K562 (cell line): ENCODE data around the gene MARCHF7. TPM values are rescaled to one million over a fixed set of nuclear protein-coding genes. Genes with fewer than 3 reads are reported as not detected.

ENCODE experiments used
- ATAC-seq: fragments of 200-7000 bp; cut with Tn5 transposase; 3 replicates; pipeline ENCODE4 v1.9.1; 2020; ENCODE audit warnings: moderate library complexity
- BruUV-seq: library from RNA; stranded (reverse); fragments of 400-500 nt; replicated peaks from 2 replicates; lab custom pipeline; 2021; lab: Mats Ljungman, UMichigan
- CTCF ChIA-PET: fragments of 300-600 bp; formaldehyde crosslinking; extraction: SDS; loops from one replicate; lab custom pipeline; 2021; ENCODE audit warnings: low intra/inter-chr PET ratio; lab: Yijun Ruan, JAX
- POLR2A ChIA-PET: fragments of 300-600, 350-650 bp; sonication (Branson Sonifier 250); formaldehyde crosslinking; extraction: SDS; loops from one replicate; lab custom pipeline; 2021; ENCODE audit warnings: antibody characterized with exemption, inconsistent platforms; lab: Yijun Ruan, JAX
- DNase-seq, 4 experiments: peaks; one replicate each; pipeline versions ENCODE4 v3.0.0 to v3.0.0-alpha.2; 2011 to 2018; ENCODE audit warnings: low spot score in 3 of 4, mixed read lengths in 3 of 4; ENCODE audit errors: extremely low read depth in 1 of 4
- FAIRE-seq: peaks from 2 replicates; lab custom pipeline; 2011; peaks lifted over from hg19 to GRCh38; lab: Jason Lieb, UNC
- H2AFZ ChIP-seq: 2 replicates; pipeline ENCODE4 v1.6.0; 2011; ENCODE audit warnings: low read depth, low read length, control low read depth, inconsistent platforms
- H3K27ac ChIP-seq: fragments of 200-600 bp; 3 replicates; pipeline ENCODE4 v1.8.0; 2011; ENCODE audit warnings: low read depth, mild to moderate bottlenecking, control low read depth, inconsistent platforms, low read length, moderate library complexity, mixed read lengths; ENCODE audit errors: extremely low read depth
- H3K27me3 ChIP-seq, 2 experiments: fragments of 300-600 bp in 1 of 2; 2 replicates in 1 of 2; 3 replicates in 1 of 2; pipeline versions ENCODE4 v1.6.0 to v1.8.0; 2011; ENCODE audit warnings: inconsistent platforms in 2 of 2, low read length in 2 of 2, mild to moderate bottlenecking in 1 of 2, mixed read lengths in 1 of 2, moderate library complexity in 1 of 2; ENCODE audit not compliant: control insufficient read depth in 2 of 2, insufficient read depth in 2 of 2
- H3K36me3 ChIP-seq: fragments of 300-600 bp; 3 replicates; pipeline ENCODE4 v1.8.0; 2011; ENCODE audit warnings: mild to moderate bottlenecking, low read length, inconsistent platforms; ENCODE audit not compliant: control insufficient read depth, insufficient read depth
- H3K4me1 ChIP-seq, 2 experiments: fragments of 200-600 bp in 1 of 2; replicated peaks in 1 of 2; 2 replicates in 1 of 2; 3 replicates in 1 of 2; pipeline versions ENCODE4 v1.5.1 to v1.8.0; 2011; ENCODE audit warnings: inconsistent platforms in 2 of 2, low read length in 2 of 2, mild to moderate bottlenecking in 1 of 2, mixed read lengths in 1 of 2, moderate library complexity in 1 of 2; ENCODE audit not compliant: control insufficient read depth in 2 of 2, insufficient read depth in 2 of 2
- H3K4me2 ChIP-seq: 2 replicates; pipeline ENCODE4 v1.6.1; 2011; ENCODE audit warnings: low read length, control low read depth, inconsistent platforms, mixed read lengths; ENCODE audit not compliant: insufficient read depth
- H3K4me3 ChIP-seq: fragments of 200-600 bp; sonication (generic), shearing (Covaris generic); 2 replicates; pipeline ENCODE4 v1.5.1; 2016; ENCODE audit warnings: control low read depth, inconsistent platforms
- H3K79me2 ChIP-seq: fragments of 200-600 bp; 3 replicates; pipeline ENCODE4 v1.8.0; 2011; ENCODE audit warnings: low read length, inconsistent platforms; ENCODE audit not compliant: control insufficient read depth, insufficient read depth
- H3K9ac ChIP-seq, 2 experiments: 2 replicates each; pipeline versions ENCODE4 v1.6.0 to v1.6.1; 2011; ENCODE audit warnings: low read depth in 2 of 2, low read length in 2 of 2, control low read depth in 1 of 2, inconsistent platforms in 1 of 2, mild to moderate bottlenecking in 1 of 2, mixed read lengths in 1 of 2; ENCODE audit not compliant: insufficient read depth in 1 of 2
- H3K9me1 ChIP-seq: one replicate; pipeline ENCODE4 v1.6.0; 2011; ENCODE audit warnings: inconsistent platforms, mild to moderate bottlenecking, low read length, moderate library complexity; ENCODE audit not compliant: control insufficient read depth, insufficient read depth
- H3K9me3 ChIP-seq: replicated peaks from 2 replicates; pipeline ENCODE4 v1.5.1; 2011; ENCODE audit warnings: low read depth, low read length, inconsistent platforms; ENCODE audit not compliant: control insufficient read depth, insufficient read depth
- H4K20me1 ChIP-seq: replicated peaks from 2 replicates; pipeline ENCODE4 v1.6.1; 2011; ENCODE audit warnings: low read length, inconsistent platforms, mixed read lengths; ENCODE audit not compliant: control insufficient read depth, insufficient read depth
- FOXA3 ChIP-seq, 2 experiments: fragments of 450-650 bp in 1 of 2; sonication (generic) in 1 of 2; formaldehyde crosslinking; IDR thresholded peaks in 1 of 2; conservative IDR thresholded peaks in 1 of 2; 2 replicates each; pipeline versions ENCODE4 v1.4.0 to v1.8.0; 2020 to 2022; ENCODE audit warnings: mild to moderate bottlenecking in 2 of 2, missing genetic modification reagents in 1 of 2
- HMGXB4 ChIP-seq: sonication (generic); formaldehyde crosslinking; IDR thresholded peaks from 2 replicates; pipeline ENCODE4 v1.8.1; 2023; ENCODE audit warnings: mild to moderate bottlenecking, missing genetic modification reagents
- HNRNPLL ChIP-seq: fragments of 200-400 bp; formaldehyde crosslinking; IDR thresholded peaks from 2 replicates; pipeline ENCODE4 v1.6.1; 2017; ENCODE audit warnings: low read length, low read depth, mild to moderate bottlenecking; ENCODE audit not compliant: poor library complexity, severe bottlenecking
- PHF21A ChIP-seq: fragments of 450-650 bp; IDR thresholded peaks from 2 replicates; pipeline ENCODE4 v1.6.1; 2017; ENCODE audit warnings: low read depth, borderline replicate concordance
- POLR2AphosphoS2 ChIP-seq: IDR thresholded peaks from 2 replicates; pipeline ENCODE4 v1.6.1; 2012; ENCODE audit warnings: low read length, improper control_type of control experiment
- RNF219 ChIP-seq: fragments of 250-450 bp; sonication (Bioruptor Pico); IDR thresholded peaks from 2 replicates; pipeline ENCODE4 v1.5.0; 2022; ENCODE audit warnings: mild to moderate bottlenecking
- UBTF ChIP-seq, 2 experiments: IDR thresholded peaks; 2 replicates each; pipeline ENCODE4 v1.6.1; 2012; ENCODE audit warnings: improper control_type of control experiment in 2 of 2, low read depth in 2 of 2, low read length in 2 of 2, borderline replicate concordance in 1 of 2
- ZNF717 ChIP-seq: fragments of 250-450 bp; sonication (Bioruptor Pico); IDR thresholded peaks from 2 replicates; pipeline ENCODE4 v1.5.0; 2021
- WGBS: fragments of 100-300 bp; shearing (Covaris generic); methylation state at CpG from one replicate; pipeline ENCODE4 v1.1.6; 2016; ENCODE audit warnings: low coverage, mixed read lengths; ENCODE audit not compliant: insufficient coverage; ENCODE audit errors: missing lambda C conversion rate; 5-methylcytosine and 5-hydroxymethylcytosine counted together
- in situ Hi-C: fragments of 300-500 bp; cut with MboI; formaldehyde crosslinking; loops from 4 replicates; pipeline ENCODE4 v1.15.0; 2018; ENCODE audit warnings: inconsistent platforms, mixed read lengths
- intact Hi-C: fragments of 100-400 bp; cut with micrococcal nuclease; formaldehyde crosslinking; loops from 2 replicates; pipeline ENCODE4 v1.14.2; 2022
- polyA plus RNA-seq, 8 experiments: library from polyadenylated mRNA; depleted of rRNA in 4 of 8; stranded (reverse) in 5 of 8; unstranded in 3 of 8; fragments of >200 nt; fragmentation: Nextera tagmentation in 2 of 8; fragmentation: Illumina TruSeq in 1 of 8; extraction: Ambion mirVana in 2 of 8; extraction: Trizol in 1 of 8; gene quantifications; 2 replicates each; pipeline versions ENCODE4 v1.2.1 to v1.2.3, GENCODE V29; 2011 to 2014; ENCODE audit warnings: inconsistent platforms in 1 of 8, missing spikeins in 1 of 8
- total RNA-seq, 7 experiments: library from RNA; depleted of rRNA in 6 of 7; stranded (reverse); fragments of >200 nt in 6 of 7; fragmentation: Illumina TruSeq in 2 of 7; extraction: Trizol in 2 of 7; gene quantifications; 2 replicates each; pipeline versions ENCODE4 v1.2.1 to v1.2.3, GENCODE V29; 2011 to 2021; ENCODE audit warnings: low replicate concordance in 1 of 7

Gene MARCHF7
- total and polyA plus RNA-seq, 9 of the 15 experiments (the other 6 are each of a cell fraction or from before 2014, with no cell fraction given): 58.2 to 137 (median 86.7) TPM

- Histone ChIP-seq H3K4me1 (no peaks in the 10 kb centered on the region), H2AFZ (no peak overlapping the region), H3K9me3 (no peaks in the 10 kb centered on the region), H3K79me2 (peaks cover 66% of the 10 kb centered on the region), H3K36me3 (peaks cover 91% of the 10 kb centered on the region), H3K9me1 (no peaks in the 10 kb centered on the region), H4K20me1 (no peaks in the 10 kb centered on the region), H3K9ac (no peak overlapping the region), H3K27ac (no peak overlapping the region), H3K4me3 (no peak overlapping the region), H3K4me2 (no peak overlapping the region), H3K27me3 (no peaks in the 10 kb centered on the region)
- WGBS: 81% methylated on average over 1 of the region's 1 CpG
- TF ChIP-seq HNRNPLL (no peak), POLR2AphosphoS2 (0 out of 2 replicates have a peak, but pooled peaks have one; percentile 5)
- in situ Hi-C loops (no loop called here), intact Hi-C loops (no loop called here)
- ChIA-PET POLR2A (interaction anchor here (0.6 kb wide), 1 partner anchor 21 kb away, joined by 3 read pairs; no protein-coding TSS in a partner anchor), CTCF (no interaction called here)
- ATAC-seq: no peak
- no peak for DNase-seq
- no TSS peak for BruUV-seq
- FAIRE-seq: no peak
Observed at GRCh38 chr2:159750873-159751272, 38.6 kb downstream of the MARCHF7 start.

- POLR2A ChIA-PET: interaction anchor here (0.9 kb wide), 1 partner anchor 9 kb away, joined by 3 read pairs; no protein-coding TSS in a partner anchor
- WGBS: 99% methylated on average over 4 of the region's 4 CpGs
- intact Hi-C loops: no loop called here
Observed at GRCh38 chr2:159753797-159754196, 41.5 kb downstream of the MARCHF7 start.

More at GRCh38 chr2:159753797-159754196, 41.5 kb downstream of the MARCHF7 start:
- no peaks in the 10 kb centered on the region for H3K4me1 ChIP-seq
- FAIRE-seq (peak; percentile 54), DNase-seq (no peak)
- H3K36me3 ChIP-seq: peaks cover 88% of the 10 kb centered on the region
- no peak for TF ChIP-seq HMGXB4
- no peak for TF ChIP-seq PHF21A
- TF ChIP-seq RNF219 (CRISPR knock-in tag): no peak
- no peak for TF ChIP-seq FOXA3 (CRISPR knock-in tag; conservative IDR thresholded peaks at IDR 0.05 in 1 of 2, IDR thresholded peaks at IDR 0.05 in 1 of 2)
- no peak for TF ChIP-seq UBTF (IDR thresholded peaks at IDR 0.05; ENCODE audit: borderline replicate concordance in 1 of 2, low read depth in 2 of 2, low read length in 2 of 2)
- TF ChIP-seq ZNF717 (CRISPR knock-in tag): no peak
- TF ChIP-seq, all 486 proteins: peak for 0
- no peak overlapping the region for H3K27ac ChIP-seq
- BruUV-seq: no TSS peak
- peaks cover 60% of the 10 kb centered on the region for H3K79me2 ChIP-seq
- no peak overlapping the region for H3K4me3 ChIP-seq
- no peaks in the 10 kb centered on the region for H3K9me1 ChIP-seq
- no peaks in the 10 kb centered on the region for H4K20me1 ChIP-seq
- H3K27me3 ChIP-seq: no peaks in the 10 kb centered on the region
- in situ Hi-C loops: no loop called here
- no peak for ATAC-seq
- no peaks in the 10 kb centered on the region for H3K9me3 ChIP-seq
- no peak overlapping the region for H3K9ac ChIP-seq
- CTCF ChIA-PET: no interaction called here
- H3K4me2 ChIP-seq: no peak overlapping the region
- no peak overlapping the region for H2AFZ ChIP-seq
